HepG2 (cell line): Measurements from ENCODE around the gene C2orf49. TPM values are rescaled to one million over a fixed set of nuclear protein-coding genes. Genes with fewer than 3 reads are reported as not detected.

ENCODE experiments used
- CBX5 ChIP-seq: sonication (generic); formaldehyde crosslinking; IDR thresholded peaks from 2 replicates; pipeline ENCODE4 v1.4.0; 2020; ENCODE audit warnings: missing genetic modification reagents, borderline replicate concordance
- DMAP1 ChIP-seq: IDR thresholded peaks from 2 replicates; pipeline ENCODE4 v1.6.1; 2016
- ESRRA ChIP-seq: sonication (generic); formaldehyde crosslinking; IDR thresholded peaks from 2 replicates; pipeline ENCODE4 v1.5.1; 2020; ENCODE audit warnings: mild to moderate bottlenecking, low read depth, missing genetic modification reagents
- FOSL2 ChIP-seq: sonication (generic); formaldehyde crosslinking; IDR thresholded peaks from 2 replicates; pipeline ENCODE4 v1.4.0; 2020; ENCODE audit warnings: missing genetic modification reagents
- KDM2A ChIP-seq: sonication (generic); formaldehyde crosslinking; IDR thresholded peaks from 2 replicates; pipeline ENCODE4 v1.4.0; 2020; ENCODE audit warnings: low read depth, missing genetic modification reagents, borderline replicate concordance
- MAFG ChIP-seq: sonication (generic); formaldehyde crosslinking; IDR thresholded peaks from 2 replicates; pipeline ENCODE4 v1.5.1; 2020; ENCODE audit warnings: mild to moderate bottlenecking, missing genetic modification reagents
- MBD4 ChIP-seq: IDR thresholded peaks from 2 replicates; pipeline ENCODE4 v1.6.1; 2012; ENCODE audit warnings: low read length, inconsistent platforms, borderline replicate concordance
- NFYB ChIP-seq: sonication (generic); formaldehyde crosslinking; IDR thresholded peaks from 2 replicates; pipeline ENCODE4 v1.4.0; 2020; ENCODE audit warnings: missing genetic modification reagents
- POLR2AphosphoS5 ChIP-seq: IDR thresholded peaks from 2 replicates; pipeline ENCODE4 v1.6.1; 2012; ENCODE audit warnings: low read depth, low read length
- SIN3A ChIP-seq: IDR thresholded peaks from 2 replicates; pipeline ENCODE4 v1.6.1; 2011; ENCODE audit warnings: low read depth, mild to moderate bottlenecking, control low read depth, low read length, borderline replicate concordance
- SIX1 ChIP-seq: sonication (generic); formaldehyde crosslinking; IDR thresholded peaks from 2 replicates; pipeline ENCODE4 v1.4.0; 2020; ENCODE audit warnings: missing genetic modification reagents, borderline replicate concordance
- SP140L ChIP-seq: sonication (generic); formaldehyde crosslinking; IDR thresholded peaks from 2 replicates; pipeline ENCODE4 v1.4.0; 2020; ENCODE audit warnings: missing genetic modification reagents, borderline replicate concordance
- TCF7L2 ChIP-seq: IDR thresholded peaks from 2 replicates; pipeline ENCODE4 v1.6.1; 2011; ENCODE audit warnings: mild to moderate bottlenecking, low read depth, low read length, moderate library complexity
- ZBTB8A ChIP-seq: sonication (generic); formaldehyde crosslinking; IDR thresholded peaks from 2 replicates; pipeline ENCODE4 v1.4.0; 2020; ENCODE audit warnings: mild to moderate bottlenecking, low read depth, missing genetic modification reagents, borderline replicate concordance
- ZNF335 ChIP-seq: sonication (generic); formaldehyde crosslinking; IDR thresholded peaks from 2 replicates; pipeline ENCODE4 v1.4.0; 2020; ENCODE audit warnings: missing genetic modification reagents
- ZNF337 ChIP-seq: sonication (generic); formaldehyde crosslinking; IDR thresholded peaks from 2 replicates; pipeline ENCODE4 v1.5.1; 2020; ENCODE audit warnings: missing genetic modification reagents, low read depth, mild to moderate bottlenecking, borderline replicate concordance
- ZNF773 ChIP-seq: sonication (generic); formaldehyde crosslinking; IDR thresholded peaks from 2 replicates; pipeline ENCODE4 v1.4.0; 2020; ENCODE audit warnings: missing genetic modification reagents, borderline replicate concordance
- ZNF839 ChIP-seq: sonication (generic); formaldehyde crosslinking; IDR thresholded peaks from 2 replicates; pipeline ENCODE4 v1.4.0; 2020; ENCODE audit warnings: missing genetic modification reagents, mild to moderate bottlenecking, borderline replicate concordance
- polyA plus RNA-seq, 8 experiments: library from polyadenylated mRNA; depleted of rRNA in 3 of 8; stranded (reverse) in 7 of 8; unstranded in 1 of 8; fragments of >200 nt; fragmentation: Illumina TruSeq in 4 of 8; extraction: Trizol in 4 of 8; gene quantifications; 2 replicates each; pipeline versions ENCODE4 v1.2.1 to v1.2.3, GENCODE V29; 2011 to 2016; ENCODE audit warnings: low read depth in 4 of 8, missing spikeins in 1 of 8, mixed read lengths in 1 of 8; ENCODE audit not compliant: insufficient read depth in 1 of 8
- total RNA-seq, 5 experiments: library from RNA; depleted of rRNA; stranded (reverse); fragments of >200 nt; fragmentation: Illumina TruSeq; extraction: Trizol; gene quantifications; 2 replicates each; pipeline ENCODE4 v1.2.3, GENCODE V29; 2016; ENCODE audit warnings: low read depth in 1 of 5
- TF ChIP-seq, protein P1 (sequence below): IDR thresholded peaks from 2 replicates; pipeline ENCODE4 v1.6.1; 2012; ENCODE audit warnings: low read depth, low read length, improper control_type of control experiment
- TF ChIP-seq, protein P2 (sequence below): sonication (generic); formaldehyde crosslinking; IDR thresholded peaks from 2 replicates; pipeline ENCODE4 v1.5.1; 2020; ENCODE audit warnings: mild to moderate bottlenecking, missing genetic modification reagents, borderline replicate concordance
- TF ChIP-seq, protein P3 (sequence below): IDR thresholded peaks from 2 replicates; pipeline ENCODE4 v1.6.1; 2018; ENCODE audit warnings: missing genetic modification reagents

The C2orf49 gene
- total and polyA plus RNA-seq, 2 of the 13 experiments (the other 11 are each of a cell fraction or from before 2014, with no cell fraction given): 24.7 to 28.8 TPM

DNA sequence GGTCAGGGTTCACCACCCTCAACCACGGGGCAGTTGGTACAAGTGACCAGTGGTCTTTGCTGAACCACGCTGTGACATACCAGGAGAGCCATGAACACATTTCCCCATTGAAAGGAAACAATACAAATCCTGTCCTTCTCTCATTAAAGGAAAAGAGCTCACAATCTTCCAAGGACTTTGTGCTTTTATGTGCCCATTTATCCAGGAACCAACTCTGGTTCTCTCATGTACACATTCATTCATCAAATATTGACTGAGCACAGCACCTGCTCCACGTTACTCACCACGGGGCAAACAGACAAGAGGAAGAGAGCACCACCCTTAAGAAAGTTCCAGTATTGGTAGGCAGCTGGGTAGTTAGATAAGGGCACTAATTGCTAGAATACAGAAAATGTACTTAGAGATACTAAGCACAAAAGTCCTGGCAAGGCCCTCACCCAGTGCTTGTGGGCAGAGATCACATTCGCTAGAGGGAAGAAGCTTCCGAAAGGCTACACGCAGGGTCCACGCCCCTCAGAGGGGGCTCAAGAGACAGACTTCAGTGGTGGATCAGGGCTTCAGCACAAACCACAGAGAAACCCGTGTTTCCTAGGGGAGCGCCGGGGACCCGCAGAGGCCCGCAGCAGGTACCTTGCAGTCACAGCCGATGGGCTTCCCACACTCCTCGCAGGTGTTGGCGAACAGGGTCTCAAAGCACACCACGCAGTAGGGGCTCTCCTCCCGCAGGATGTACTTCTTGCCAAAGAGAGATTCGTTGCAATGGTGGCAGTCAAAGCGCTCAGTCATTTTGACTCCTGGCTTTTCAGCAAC, 48.6 kb downstream of the C2orf49 start (continued):
- TF ChIP-seq, protein P1, sequence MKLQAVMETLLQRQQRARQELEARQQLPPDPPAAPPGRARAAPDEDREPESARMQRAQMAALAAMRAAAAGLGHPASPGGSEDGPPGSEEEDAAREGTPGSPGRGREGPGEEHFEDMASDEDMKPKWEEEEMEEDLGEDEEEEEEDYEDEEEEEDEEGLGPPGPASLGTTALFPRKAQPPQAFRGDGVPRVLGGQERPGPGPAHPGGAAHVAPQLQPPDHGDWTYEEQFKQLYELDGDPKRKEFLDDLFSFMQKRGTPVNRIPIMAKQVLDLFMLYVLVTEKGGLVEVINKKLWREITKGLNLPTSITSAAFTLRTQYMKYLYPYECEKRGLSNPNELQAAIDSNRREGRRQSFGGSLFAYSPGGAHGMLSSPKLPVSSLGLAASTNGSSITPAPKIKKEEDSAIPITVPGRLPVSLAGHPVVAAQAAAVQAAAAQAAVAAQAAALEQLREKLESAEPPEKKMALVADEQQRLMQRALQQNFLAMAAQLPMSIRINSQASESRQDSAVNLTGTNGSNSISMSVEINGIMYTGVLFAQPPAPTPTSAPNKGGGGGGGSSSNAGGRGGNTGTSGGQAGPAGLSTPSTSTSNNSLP: 0 out of 2 replicates have a peak, but pooled peaks have one; percentile 21
- TF ChIP-seq MBD4 (no peak), POLR2AphosphoS5 (no peak), SP140L (CRISPR knock-in tag) (no peak), FOSL2 (CRISPR knock-in tag) (peak; percentile 61), ZNF839 (no peak), ESRRA (CRISPR knock-in tag) (no peak), TCF7L2 (no peak), ZNF773 (CRISPR knock-in tag) (no peak), DMAP1 (CRISPR knock-in tag) (no peak), ZNF337 (CRISPR knock-in tag) (no peak), NFYB (CRISPR knock-in tag) (no peak), SIX1 (CRISPR knock-in tag) (no peak), SIN3A (no peak), MAFG (CRISPR knock-in tag) (no peak), CBX5 (CRISPR knock-in tag) (no peak), ZNF335 (CRISPR knock-in tag) (0 out of 2 replicates have a peak, but pooled peaks have one; percentile 17), ZBTB8A (CRISPR knock-in tag) (no peak), KDM2A (CRISPR knock-in tag) (no peak)
- TF ChIP-seq, protein P2, sequence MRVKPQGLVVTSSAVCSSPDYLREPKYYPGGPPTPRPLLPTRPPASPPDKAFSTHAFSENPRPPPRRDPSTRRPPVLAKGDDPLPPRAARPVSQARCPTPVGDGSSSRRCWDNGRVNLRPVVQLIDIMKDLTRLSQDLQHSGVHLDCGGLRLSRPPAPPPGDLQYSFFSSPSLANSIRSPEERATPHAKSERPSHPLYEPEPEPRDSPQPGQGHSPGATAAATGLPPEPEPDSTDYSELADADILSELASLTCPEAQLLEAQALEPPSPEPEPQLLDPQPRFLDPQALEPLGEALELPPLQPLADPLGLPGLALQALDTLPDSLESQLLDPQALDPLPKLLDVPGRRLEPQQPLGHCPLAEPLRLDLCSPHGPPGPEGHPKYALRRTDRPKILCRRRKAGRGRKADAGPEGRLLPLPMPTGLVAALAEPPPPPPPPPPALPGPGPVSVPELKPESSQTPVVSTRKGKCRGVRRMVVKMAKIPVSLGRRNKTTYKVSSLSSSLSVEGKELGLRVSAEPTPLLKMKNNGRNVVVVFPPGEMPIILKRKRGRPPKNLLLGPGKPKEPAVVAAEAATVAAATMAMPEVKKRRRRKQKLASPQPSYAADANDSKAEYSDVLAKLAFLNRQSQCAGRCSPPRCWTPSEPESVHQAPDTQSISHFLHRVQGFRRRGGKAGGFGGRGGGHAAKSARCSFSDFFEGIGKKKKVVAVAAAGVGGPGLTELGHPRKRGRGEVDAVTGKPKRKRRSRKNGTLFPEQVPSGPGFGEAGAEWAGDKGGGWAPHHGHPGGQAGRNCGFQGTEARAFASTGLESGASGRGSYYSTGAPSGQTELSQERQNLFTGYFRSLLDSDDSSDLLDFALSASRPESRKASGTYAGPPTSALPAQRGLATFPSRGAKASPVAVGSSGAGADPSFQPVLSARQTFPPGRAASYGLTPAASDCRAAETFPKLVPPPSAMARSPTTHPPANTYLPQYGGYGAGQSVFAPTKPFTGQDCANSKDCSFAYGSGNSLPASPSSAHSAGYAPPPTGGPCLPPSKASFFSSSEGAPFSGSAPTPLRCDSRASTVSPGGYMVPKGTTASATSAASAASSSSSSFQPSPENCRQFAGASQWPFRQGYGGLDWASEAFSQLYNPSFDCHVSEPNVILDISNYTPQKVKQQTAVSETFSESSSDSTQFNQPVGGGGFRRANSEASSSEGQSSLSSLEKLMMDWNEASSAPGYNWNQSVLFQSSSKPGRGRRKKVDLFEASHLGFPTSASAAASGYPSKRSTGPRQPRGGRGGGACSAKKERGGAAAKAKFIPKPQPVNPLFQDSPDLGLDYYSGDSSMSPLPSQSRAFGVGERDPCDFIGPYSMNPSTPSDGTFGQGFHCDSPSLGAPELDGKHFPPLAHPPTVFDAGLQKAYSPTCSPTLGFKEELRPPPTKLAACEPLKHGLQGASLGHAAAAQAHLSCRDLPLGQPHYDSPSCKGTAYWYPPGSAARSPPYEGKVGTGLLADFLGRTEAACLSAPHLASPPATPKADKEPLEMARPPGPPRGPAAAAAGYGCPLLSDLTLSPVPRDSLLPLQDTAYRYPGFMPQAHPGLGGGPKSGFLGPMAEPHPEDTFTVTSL: no peak
- TF ChIP-seq, protein P3, sequence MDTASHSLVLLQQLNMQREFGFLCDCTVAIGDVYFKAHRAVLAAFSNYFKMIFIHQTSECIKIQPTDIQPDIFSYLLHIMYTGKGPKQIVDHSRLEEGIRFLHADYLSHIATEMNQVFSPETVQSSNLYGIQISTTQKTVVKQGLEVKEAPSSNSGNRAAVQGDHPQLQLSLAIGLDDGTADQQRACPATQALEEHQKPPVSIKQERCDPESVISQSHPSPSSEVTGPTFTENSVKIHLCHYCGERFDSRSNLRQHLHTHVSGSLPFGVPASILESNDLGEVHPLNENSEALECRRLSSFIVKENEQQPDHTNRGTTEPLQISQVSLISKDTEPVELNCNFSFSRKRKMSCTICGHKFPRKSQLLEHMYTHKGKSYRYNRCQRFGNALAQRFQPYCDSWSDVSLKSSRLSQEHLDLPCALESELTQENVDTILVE: no peak
